Panc1 (cell line): Measurements from ENCODE around the gene DGKD. TPM values are rescaled to one million over a fixed set of nuclear protein-coding genes. Genes with fewer than 3 reads are reported as not detected.

Experiments
- ATAC-seq: fragments of 200-7000 bp; cut with Tn5 transposase; 2 replicates; pipeline ENCODE4 v1.9.1; 2020; ENCODE audit warnings: mild to moderate bottlenecking, moderate library complexity
- BruUV-seq: library from RNA; stranded (reverse); fragments of 400-500 nt; replicated peaks from 2 replicates; lab custom pipeline; 2021; lab: Mats Ljungman, UMichigan
- CTCF ChIA-PET: fragments of 300-600 bp; sonication (Branson Sonifier 250); formaldehyde crosslinking; loops from one replicate; lab custom pipeline; 2022; ENCODE audit warnings: antibody characterized with exemption; lab: Charles Lee
- POLR2A ChIA-PET: fragments of 300-600 bp; sonication (Branson Sonifier 250); formaldehyde crosslinking; loops from one replicate; lab custom pipeline; 2022; ENCODE audit warnings: antibody characterized with exemption; lab: Charles Lee
- DNase-seq: peaks from one replicate; pipeline ENCODE4 v3.0.0-alpha.2; 2010; ENCODE audit warnings: low read depth, low spot score
- H3K27ac ChIP-seq: 2 replicates; pipeline ENCODE4 v1.5.1; 2011; ENCODE audit warnings: mild to moderate bottlenecking, low read length, inconsistent platforms
- H3K27me3 ChIP-seq: fragments of 200-500 bp; sonication (Bioruptor generic); 2 replicates; pipeline ENCODE4 v1.6.0; 2014; ENCODE audit warnings: low read length, inconsistent platforms; ENCODE audit not compliant: control insufficient read depth, insufficient read depth
- H3K36me3 ChIP-seq: fragments of 200-500 bp; sonication (Bioruptor generic); 2 replicates; pipeline ENCODE4 v1.5.1; 2014; ENCODE audit warnings: inconsistent platforms, mild to moderate bottlenecking, low read length, moderate library complexity; ENCODE audit not compliant: control insufficient read depth, insufficient read depth
- H3K4me1 ChIP-seq: 2 replicates; pipeline ENCODE4 v1.5.1; 2011; ENCODE audit warnings: inconsistent platforms, mild to moderate bottlenecking, low read length, moderate library complexity; ENCODE audit not compliant: control insufficient read depth, insufficient read depth
- H3K4me3 ChIP-seq, 2 experiments: 2 replicates each; pipeline ENCODE4 v1.5.1; 2011 to 2012; ENCODE audit warnings: low read depth in 2 of 2, low read length in 2 of 2, mild to moderate bottlenecking in 2 of 2, inconsistent platforms in 1 of 2, moderate library complexity in 1 of 2
- H3K9me3 ChIP-seq: fragments of 200-500 bp; sonication (Bioruptor generic); 2 replicates; pipeline ENCODE4 v1.5.1; 2014; ENCODE audit warnings: low read depth, mild to moderate bottlenecking, inconsistent platforms, low read length, moderate library complexity; ENCODE audit not compliant: control insufficient read depth, insufficient read depth
- CTCF ChIP-seq: fragments of 450-650 bp; IDR thresholded peaks from 2 replicates; pipeline ENCODE4 v1.5.1; 2017; ENCODE audit warnings: mild to moderate bottlenecking
- POLR2AphosphoS5 ChIP-seq: IDR thresholded peaks from 2 replicates; pipeline ENCODE4 v1.6.1; 2012; ENCODE audit warnings: mild to moderate bottlenecking, low read depth, low read length, moderate library complexity
- REST ChIP-seq, 2 experiments: IDR thresholded peaks; 2 replicates each; pipeline ENCODE4 v1.6.1; 2011 to 2012; ENCODE audit warnings: low read depth in 2 of 2, control low read depth in 1 of 2, low read length in 1 of 2, mild to moderate bottlenecking in 1 of 2, moderate library complexity in 1 of 2; ENCODE audit not compliant: insufficient read depth in 1 of 2
- SIN3A ChIP-seq: IDR thresholded peaks from 2 replicates; pipeline ENCODE4 v1.6.1; 2012; ENCODE audit warnings: low read depth, mild to moderate bottlenecking, low read length, moderate library complexity, borderline replicate concordance; ENCODE audit not compliant: insufficient read depth
- TCF7L2 ChIP-seq: IDR thresholded peaks from 2 replicates; pipeline ENCODE4 v1.6.1; 2011; ENCODE audit warnings: mild to moderate bottlenecking, low read depth, low read length, inconsistent platforms
- in situ Hi-C: cut with HindIII; loops from 2 replicates; pipeline ENCODE4 v1.10.0; 2016; ENCODE audit warnings: low sequenced_read_pairs, low pct_unique_long_range_greater_than_20kb
- intact Hi-C: fragments of 100-400 bp; cut with micrococcal nuclease; formaldehyde crosslinking; loops from one replicate; pipeline ENCODE4 v1.10.0; 2022; ENCODE audit not compliant: unreplicated experiment
- total RNA-seq: library from RNA; stranded (reverse); gene quantifications from one replicate; pipeline ENCODE4 v1.2.1, GENCODE V29; 2021; ENCODE audit not compliant: unreplicated experiment

Gene DGKD
- total RNA-seq, 1 experiment from 2014 or later = 89.0 TPM

GRCh38 chr2:233462202-233462785 lies 108.0 kb downstream of the DGKD start:
- CTCF ChIA-PET = interaction anchor here (0.6 kb wide), 1 partner anchor 371 kb away, joined by 3 read pairs; no protein-coding TSS in a partner anchor
- TF ChIP-seq TCF7L2 (no peak), SIN3A (no peak)
- in situ Hi-C loops = no loop called here

GRCh38 chr2:233462826-233463470 lies 108.7 kb downstream of the DGKD start:
- in situ Hi-C loops (no loop called here), intact Hi-C loops (no loop called here)
- Histone ChIP-seq H3K4me1 (no peaks in the 10 kb centered on the region), H3K27ac (no peak overlapping the region), H3K27me3 (no peaks in the 10 kb centered on the region), H3K4me3 (no peak overlapping the region), H3K36me3 (peaks cover 25% of the 10 kb centered on the region), H3K9me3 (no peaks in the 10 kb centered on the region)
- POLR2A ChIA-PET = no interaction called here
- DNase-seq = no peak
- CTCF ChIA-PET = no interaction called here
- no peak for ATAC-seq
- no peak for TF ChIP-seq POLR2AphosphoS5
- TF ChIP-seq REST (IDR thresholded peaks at IDR 0.05; ENCODE audit: insufficient read depth in 1 of 2, low read depth in 2 of 2, low read length in 1 of 2) = no peak
- no peak for TF ChIP-seq CTCF
- no peak for TF ChIP-seq TCF7L2
- no peak for TF ChIP-seq SIN3A
- no TSS peak for BruUV-seq

More at GRCh38 chr2:233462202-233462785, 108.0 kb downstream of the DGKD start:
- Histone ChIP-seq H3K4me3 (no peak overlapping the region), H3K4me1 (no peaks in the 10 kb centered on the region), H3K36me3 (peaks cover 27% of the 10 kb centered on the region), H3K27ac (no peak overlapping the region), H3K9me3 (no peaks in the 10 kb centered on the region), H3K27me3 (no peaks in the 10 kb centered on the region)
- no peak for ATAC-seq
- POLR2A ChIA-PET = no interaction called here
- DNase-seq = no peak
- no TSS peak for BruUV-seq
- intact Hi-C loops = no loop called here

GRCh38 chr2:233463586-233463985 lies 109.3 kb downstream of the DGKD start:
- Histone ChIP-seq H3K27me3 (no peaks in the 10 kb centered on the region), H3K9me3 (no peaks in the 10 kb centered on the region), H3K4me3 (no peak overlapping the region), H3K36me3 (peaks cover 24% of the 10 kb centered on the region), H3K27ac (no peak overlapping the region), H3K4me1 (no peaks in the 10 kb centered on the region)
- DNase-seq (no peak), ATAC-seq (no peak)
- in situ Hi-C loops = no loop called here
- intact Hi-C loops = no loop called here
- ChIA-PET CTCF (no interaction called here), POLR2A (no interaction called here)
- TF ChIP-seq POLR2AphosphoS5 = no peak
- TF ChIP-seq CTCF = no peak
- no peak for TF ChIP-seq SIN3A
- TF ChIP-seq TCF7L2 = no peak
- no peak for TF ChIP-seq REST (IDR thresholded peaks at IDR 0.05; ENCODE audit: insufficient read depth in 1 of 2, low read depth in 2 of 2, low read length in 1 of 2)
- no TSS peak for BruUV-seq
